Fibroblast of skin of abdomen (primary cell): ENCODE data around the gene ZNF543.
"Not testable (repeated sequence)": the region's sequence is repeated elsewhere in the genome, so short reads cannot be mapped to it uniquely, and the experiment has no call there.

Experiments used
- DNase-seq: peaks from one replicate; pipeline ENCODE4 v3.0.0-alpha.2; 2013

ZNF543 gene

DNA sequence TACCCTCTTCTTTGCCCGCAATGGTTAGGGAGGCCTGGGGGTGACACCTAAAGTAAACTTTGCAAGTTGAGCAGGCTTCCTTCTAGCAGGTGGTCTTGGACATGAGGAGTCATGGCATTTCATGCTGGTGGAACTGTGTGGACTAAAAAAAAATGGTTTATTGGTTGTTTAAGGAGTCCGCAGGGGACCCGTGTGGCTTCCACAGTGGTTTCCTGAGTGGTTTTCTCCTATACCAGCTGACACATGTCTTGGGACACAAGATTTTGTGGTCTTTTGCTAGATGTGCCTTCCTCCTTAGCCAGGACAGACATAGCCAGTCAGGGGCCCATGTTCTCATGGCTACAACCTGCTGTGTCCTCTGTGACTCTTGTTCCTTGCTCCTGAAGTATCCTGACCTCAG, 1.5 kb downstream of the ZNF543 start:
- no peak for DNase-seq

- DNase-seq: no peak
Measured at GRCh38 chr19:57324992-57325391, 4.7 kb downstream of the ZNF543 start.

DNA sequence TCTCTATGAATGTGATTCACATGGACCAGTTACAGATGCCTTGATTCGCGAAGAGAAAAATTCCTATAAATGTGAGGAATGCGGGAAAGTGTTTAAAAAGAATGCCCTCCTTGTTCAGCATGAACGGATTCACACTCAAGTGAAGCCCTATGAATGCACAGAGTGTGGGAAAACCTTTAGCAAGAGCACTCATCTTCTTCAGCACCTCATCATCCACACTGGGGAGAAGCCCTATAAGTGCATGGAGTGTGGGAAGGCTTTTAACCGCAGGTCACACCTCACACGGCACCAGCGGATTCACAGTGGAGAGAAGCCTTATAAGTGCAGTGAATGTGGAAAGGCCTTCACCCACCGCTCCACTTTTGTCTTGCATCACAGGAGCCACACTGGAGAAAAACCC, 7.7 kb downstream of the ZNF543 start:
- DNase-seq: no peak

DNA sequence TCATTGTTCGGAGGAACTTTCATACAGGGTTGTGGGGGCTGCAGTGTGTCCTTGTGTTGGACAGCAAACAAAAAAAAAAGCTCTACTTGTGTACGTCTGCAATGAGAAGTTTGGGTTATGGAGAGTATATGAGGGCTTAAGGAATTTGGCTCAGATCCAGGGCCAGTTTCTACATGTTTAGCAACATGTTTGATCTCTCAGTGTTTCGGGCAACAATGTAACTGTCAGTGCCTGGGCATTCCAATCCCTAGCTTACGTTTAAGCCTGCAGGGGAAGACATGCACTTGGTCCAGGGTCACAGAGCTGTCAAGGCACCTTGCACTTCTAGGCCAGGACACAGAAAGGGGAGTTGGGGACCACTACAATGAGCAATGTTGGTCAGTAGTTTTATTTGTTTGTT, 13.9 kb downstream of the ZNF543 start:
- DNase-seq: no peak

- DNase-seq: no peak
Measured at GRCh38 chr19:57338877-57339276, 18.6 kb downstream of the ZNF543 start.

DNA sequence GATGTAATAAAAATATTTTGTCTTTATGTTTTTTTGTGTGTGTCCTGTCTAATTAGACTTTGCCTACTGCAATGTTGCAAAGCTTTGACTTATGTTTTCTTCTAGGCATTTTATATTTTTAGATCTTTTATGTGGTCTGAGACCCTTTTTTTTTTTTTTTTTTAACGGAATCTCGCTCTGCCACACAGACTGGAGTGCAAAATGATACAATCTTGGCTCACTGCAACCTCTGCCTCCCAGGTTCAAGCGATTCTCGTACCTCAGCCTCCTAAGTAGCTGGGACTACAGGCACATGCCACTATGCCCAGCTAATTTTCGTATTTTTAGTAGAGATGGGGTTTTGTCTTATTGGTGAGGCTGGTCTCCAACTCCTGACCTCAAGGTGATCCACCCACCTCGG, 22.3 kb downstream of the ZNF543 start:
- no peak for DNase-seq

DNA sequence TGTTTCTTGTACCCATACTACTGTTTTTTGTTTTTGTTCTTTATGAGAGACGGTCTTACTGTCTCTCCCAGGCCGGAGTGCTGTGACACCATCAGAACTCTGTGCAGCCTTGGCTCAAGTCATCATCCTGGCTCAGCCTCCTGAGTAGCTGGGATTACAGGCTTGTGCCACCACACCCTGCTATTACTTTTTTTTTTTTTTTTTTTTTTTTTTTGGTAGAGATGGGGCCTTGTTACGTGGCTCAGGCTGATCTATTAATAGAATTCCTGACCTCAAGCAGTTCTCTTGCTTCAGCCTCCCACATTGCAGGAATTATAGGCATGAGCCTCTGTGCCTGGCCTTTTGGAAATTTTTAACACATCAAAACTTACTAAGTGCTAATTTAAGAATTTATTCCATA, 27.9 kb downstream of the ZNF543 start:
- DNase-seq: peak; percentile 2

- peak; percentile 97 for DNase-seq
Measured at GRCh38 chr19:57350877-57351805, 30.9 kb downstream of the ZNF543 start, which contains the start of gene ZNF304. Gene ZNF304 (plus strand): TSS chr19:57351271. CDS start chr19:57351665, 394 bp downstream.

GRCh38 chr19:57351867-57352266, 31.6 kb downstream of the ZNF543 start:
- DNase-seq: no peak

GRCh38 chr19:57355916-57356315, 35.6 kb downstream of the ZNF543 start:
- no peak for DNase-seq

DNA sequence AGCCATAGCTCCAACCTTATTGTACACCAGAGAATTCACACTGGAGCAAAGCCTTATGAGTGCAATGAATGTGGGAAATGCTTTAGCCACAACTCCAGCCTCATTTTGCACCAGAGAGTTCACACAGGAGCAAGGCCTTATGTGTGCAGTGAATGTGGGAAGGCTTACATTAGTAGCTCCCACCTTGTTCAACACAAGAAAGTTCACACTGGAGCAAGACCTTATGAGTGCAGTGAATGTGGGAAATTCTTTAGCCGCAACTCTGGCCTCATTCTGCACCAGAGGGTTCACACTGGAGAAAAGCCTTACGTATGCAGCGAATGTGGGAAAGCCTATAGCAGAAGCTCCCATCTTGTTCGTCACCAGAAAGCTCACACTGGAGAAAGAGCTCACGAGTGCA, 37.1 kb downstream of the ZNF543 start:
- DNase-seq: no peak

DNA sequence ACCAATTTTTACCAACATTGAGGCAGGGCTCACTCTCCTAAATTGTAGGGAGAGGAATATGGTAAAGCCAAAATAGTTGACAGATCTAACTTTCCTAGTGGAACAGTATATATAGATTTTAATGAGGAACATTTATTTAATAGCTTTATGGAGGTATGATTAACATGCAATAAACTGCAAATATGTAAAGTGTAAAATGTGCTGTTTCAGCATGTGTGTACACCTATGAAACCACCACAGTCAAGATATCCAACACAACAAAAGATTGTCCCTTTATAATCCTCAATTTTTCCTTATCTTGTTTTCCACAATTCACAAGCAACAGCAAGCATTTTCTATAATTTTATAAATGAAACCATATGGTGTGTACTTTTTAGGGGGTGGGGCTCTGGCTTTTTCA, 39.0 kb downstream of the ZNF543 start:
- DNase-seq: no peak

DNA sequence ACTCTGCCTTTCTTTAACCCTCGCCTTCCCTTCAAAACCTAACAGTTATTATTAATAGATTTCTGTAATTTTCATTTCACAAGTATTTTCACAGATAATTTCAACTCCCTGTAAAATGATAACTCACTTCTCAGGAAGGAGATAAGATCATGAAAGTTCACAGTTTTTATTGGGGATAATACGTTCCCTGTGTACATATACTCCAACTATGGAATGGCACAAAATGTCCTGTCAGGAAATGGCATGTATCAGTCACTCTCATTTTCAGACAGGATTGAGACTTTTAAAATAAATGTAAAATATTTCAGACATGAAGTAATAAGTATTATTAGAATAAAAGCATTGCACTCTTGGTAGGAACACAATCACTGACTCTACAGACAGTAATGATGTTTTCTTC, 42.1 kb downstream of the ZNF543 start:
- DNase-seq: no peak

DNA sequence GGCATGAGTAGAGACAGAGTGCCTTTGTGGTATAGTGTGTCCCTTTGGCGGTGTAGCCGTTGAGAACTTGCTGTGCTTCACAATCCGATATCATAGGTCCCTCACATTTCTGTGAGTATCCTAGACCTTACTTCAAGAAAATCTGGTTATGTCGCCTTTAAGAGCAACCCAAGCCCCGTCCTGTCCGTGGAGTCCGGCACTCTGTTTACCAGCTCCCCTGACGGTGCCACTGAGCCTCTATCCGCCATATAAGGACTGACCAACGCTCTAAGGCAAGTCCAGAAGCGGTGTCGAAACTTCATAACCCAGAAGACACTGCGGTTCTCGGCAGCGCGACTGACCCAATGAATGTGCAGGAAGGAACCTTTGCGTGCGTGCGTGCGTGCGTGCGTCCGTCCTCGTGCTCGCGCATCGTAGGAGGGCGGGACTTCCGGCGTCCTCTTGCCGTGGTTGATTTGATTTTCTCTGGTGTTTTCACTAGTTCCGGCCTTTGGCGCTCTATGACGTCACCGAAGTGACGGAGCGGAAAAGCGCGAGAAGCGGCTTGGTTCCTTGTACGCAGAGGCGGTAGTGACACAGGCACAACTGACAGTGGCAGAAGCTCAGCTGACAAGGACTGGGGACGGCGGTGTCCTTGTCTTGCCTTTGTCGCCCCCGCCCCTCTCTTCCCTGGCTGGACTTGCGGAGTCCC, 42.9 kb downstream of the ZNF543 start, which contains the start of the genes TRAPPC2B and ZNF547:
Gene TRAPPC2B, plus strand, starts transcription at position 555 of the 691 bp plus-strand sequence. CDS start 1,283 bp downstream, outside the sequence.
Gene ZNF547, plus strand, starts transcription at position 555 of the 691 bp plus-strand sequence. CDS start 5,005 bp downstream, outside the sequence.
- peak; percentile 100 for DNase-seq

DNA sequence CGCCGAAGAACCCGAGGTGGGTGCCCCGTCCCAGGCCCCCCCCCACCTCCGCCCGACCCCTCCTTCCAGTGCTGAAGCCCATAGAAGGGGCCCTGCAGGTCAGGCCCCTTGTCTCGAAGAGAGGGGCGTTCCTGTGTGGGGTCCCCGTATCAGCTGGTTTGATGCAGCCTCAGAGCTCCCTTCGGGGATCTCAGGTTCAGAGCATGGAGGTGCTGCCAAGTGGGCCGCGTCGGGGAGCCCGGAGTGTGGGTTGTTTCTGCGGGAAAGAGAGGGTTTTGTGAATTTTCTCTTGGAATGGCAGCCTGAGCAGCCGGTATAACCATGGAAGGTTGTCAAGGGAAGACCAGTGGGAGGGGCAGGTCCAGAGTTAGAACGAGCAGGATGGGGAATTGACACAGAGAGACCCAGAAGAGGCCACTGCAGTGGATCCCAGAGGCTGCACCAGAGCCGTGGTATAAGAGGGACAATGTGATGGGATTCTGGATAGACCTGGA, 43.5 kb downstream of the ZNF543 start:
- DNase-seq: no peak

- no peak for DNase-seq
Measured at GRCh38 chr19:57366776-57367175, 46.5 kb downstream of the ZNF543 start.

DNA sequence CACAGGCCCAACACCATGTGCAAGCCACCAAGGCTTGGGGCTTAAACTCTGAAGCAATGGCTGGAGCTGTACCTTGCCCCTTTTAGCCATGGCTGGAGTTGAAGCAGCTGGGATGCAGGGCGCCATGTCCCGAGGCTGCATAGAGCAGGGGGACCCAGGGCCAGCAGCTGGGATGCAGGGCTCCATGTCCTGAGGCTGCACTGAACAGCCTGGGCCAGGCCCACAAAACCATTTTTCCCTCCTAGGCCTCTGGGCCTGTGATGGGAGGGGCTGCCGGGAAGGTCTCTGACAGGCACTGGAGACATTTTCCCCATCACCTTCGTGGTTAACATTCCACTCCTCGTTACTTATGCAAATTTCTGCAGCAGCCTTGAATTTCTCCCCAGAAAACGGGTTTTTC, 53.9 kb downstream of the ZNF543 start:
- DNase-seq: no peak

- not testable (repeated sequence) for DNase-seq
Measured at GRCh38 chr19:57374647-57375046, 54.4 kb downstream of the ZNF543 start.

DNA sequence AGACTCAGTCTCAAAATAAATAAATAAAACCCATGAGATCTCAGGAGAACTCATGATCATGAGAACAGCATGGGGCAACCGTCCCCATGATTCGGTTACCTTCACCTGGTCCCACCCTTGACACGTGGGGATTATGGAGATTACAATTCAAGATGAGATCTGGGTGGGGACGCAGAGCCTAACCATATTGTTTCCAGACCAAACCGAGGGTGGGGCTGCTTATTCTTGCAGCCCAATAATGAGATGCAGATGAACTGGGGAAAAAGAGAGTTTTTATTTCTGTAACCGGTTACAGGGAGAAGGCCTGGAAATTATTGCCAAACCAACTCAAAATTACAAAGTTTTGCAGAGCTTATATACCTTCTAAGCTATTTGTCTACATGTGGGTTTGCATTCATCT, 55.9 kb downstream of the ZNF543 start:
- DNase-seq: no peak

DNA sequence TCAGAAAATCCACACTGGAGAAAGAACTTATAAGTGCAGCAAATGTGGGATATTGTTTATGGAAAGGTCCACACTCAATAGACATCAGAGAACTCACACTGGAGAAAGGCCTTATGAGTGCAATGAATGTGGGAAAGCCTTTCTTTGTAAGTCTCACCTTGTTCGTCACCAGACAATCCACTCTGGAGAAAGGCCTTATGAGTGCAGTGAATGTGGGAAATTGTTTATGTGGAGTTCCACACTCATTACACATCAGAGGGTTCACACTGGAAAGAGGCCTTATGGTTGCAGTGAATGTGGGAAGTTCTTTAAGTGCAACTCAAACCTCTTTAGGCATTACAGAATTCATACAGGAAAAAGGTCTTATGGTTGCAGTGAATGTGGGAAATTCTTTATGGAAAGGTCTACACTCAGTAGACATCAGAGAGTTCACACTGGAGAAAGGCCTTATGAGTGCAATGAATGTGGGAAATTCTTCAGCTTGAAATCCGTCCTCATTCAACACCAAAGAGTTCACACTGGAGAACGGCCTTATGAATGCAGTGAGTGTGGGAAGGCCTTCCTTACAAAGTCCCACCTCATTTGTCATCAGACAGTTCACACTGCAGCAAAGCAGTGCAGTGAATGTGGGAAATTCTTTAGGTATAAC, 57.4 kb downstream of the ZNF543 start:
- no peak for DNase-seq
